H1 (cell line): ENCODE results near the gene TSPEAR. TPM values are rescaled to one million over a fixed set of nuclear protein-coding genes. Genes with fewer than 3 reads are reported as not detected.
A peak's percentile ranks its signal among the peaks of the same experiment; 100 is the strongest.

Experiments used
- CTCF ChIA-PET: fragments of 300-600 bp; sonication (Branson Sonifier 250); formaldehyde crosslinking; loops from one replicate; lab custom pipeline; 2021; ENCODE audit not compliant: partially characterized antibody; lab: Charles Lee
- POLR2A ChIA-PET: fragments of 300-600 bp; sonication (Branson Sonifier 250); formaldehyde crosslinking; loops from one replicate; lab custom pipeline; 2021; ENCODE audit warnings: inconsistent platforms; ENCODE audit not compliant: partially characterized antibody; lab: Charles Lee
- DNase-seq, 2 experiments: peaks; one replicate each; pipeline versions ENCODE4 v3.0.0 to v3.0.0-alpha.2; 2010 to 2022; ENCODE audit warnings: low spot score in 2 of 2, low read depth in 1 of 2, mixed read lengths in 1 of 2
- FAIRE-seq: peaks from 2 replicates; lab custom pipeline; 2011; peaks lifted over from hg19 to GRCh38; lab: Jason Lieb, UNC
- H2AFZ ChIP-seq: 2 replicates; pipeline ENCODE4 v1.8.1; 2012; ENCODE audit warnings: low read length, inconsistent platforms
- H2AK5ac ChIP-seq: 2 replicates; pipeline ENCODE4 v1.6.1; 2013; ENCODE audit warnings: low read depth, low read length
- H2BK120ac ChIP-seq: replicated peaks from 2 replicates; pipeline ENCODE3; 2013; ENCODE audit warnings: low read depth, low read length, inconsistent platforms
- H2BK12ac ChIP-seq: 2 replicates; pipeline ENCODE4 v1.6.1; 2013; ENCODE audit warnings: low read depth, low read length
- H2BK15ac ChIP-seq: 2 replicates; pipeline ENCODE4 v1.6.1; 2013; ENCODE audit warnings: low read length
- H2BK20ac ChIP-seq: 2 replicates; pipeline ENCODE4 v1.6.1; 2013; ENCODE audit warnings: low read length
- H2BK5ac ChIP-seq: 2 replicates; pipeline ENCODE4 v1.6.1; 2013; ENCODE audit warnings: low read depth, low read length
- H3K14ac ChIP-seq: 2 replicates; pipeline ENCODE4 v1.6.1; 2013; ENCODE audit warnings: inconsistent platforms; ENCODE audit not compliant: insufficient read length
- H3K18ac ChIP-seq: 2 replicates; pipeline ENCODE4 v1.6.1; 2013; ENCODE audit warnings: low read length; ENCODE audit errors: extremely low read depth
- H3K23ac ChIP-seq: 2 replicates; pipeline ENCODE4 v1.6.1; 2013; ENCODE audit warnings: inconsistent platforms; ENCODE audit not compliant: insufficient read length
- H3K23me2 ChIP-seq: 2 replicates; pipeline ENCODE4 v1.6.1; 2013; ENCODE audit warnings: low read depth, low read length
- H3K27ac ChIP-seq: 2 replicates; pipeline ENCODE4 v1.6.1; 2011; ENCODE audit warnings: low read depth, low read length, inconsistent platforms
- H3K27me3 ChIP-seq, 4 experiments: replicated peaks in 1 of 4; 1 replicate in 1 of 4; 2 replicates in 3 of 4; pipeline versions ENCODE4 v1.6.1 to v1.8.1; 2011 to 2013; ENCODE audit warnings: low read length in 3 of 4, mild to moderate bottlenecking in 3 of 4, inconsistent platforms in 2 of 4, mixed read lengths in 2 of 4, moderate library complexity in 1 of 4; ENCODE audit not compliant: control insufficient read depth in 3 of 4, insufficient read depth in 3 of 4; ENCODE audit errors: extremely low read depth in 1 of 4
- H3K36me3 ChIP-seq, 4 experiments: 2 replicates each; pipeline versions ENCODE4 v1.6.1 to v1.8.1; 2011 to 2013; ENCODE audit warnings: mild to moderate bottlenecking in 4 of 4, low read length in 3 of 4, moderate library complexity in 2 of 4, control low read depth in 1 of 4, inconsistent platforms in 1 of 4; ENCODE audit not compliant: insufficient read depth in 4 of 4, control insufficient read depth in 2 of 4
- H3K4ac ChIP-seq: replicated peaks from 2 replicates; pipeline ENCODE3; 2013; ENCODE audit warnings: low read length, low read depth, mixed read lengths, inconsistent platforms; ENCODE audit not compliant: insufficient read length
- H3K4me1 ChIP-seq, 4 experiments: replicated peaks in 1 of 4; 1 replicate in 1 of 4; 2 replicates in 3 of 4; pipeline versions ENCODE4 v1.6.1 to v1.8.1; 2011 to 2013; ENCODE audit warnings: low read length in 3 of 4, inconsistent platforms in 2 of 4, mixed read lengths in 1 of 4; ENCODE audit not compliant: insufficient read depth in 4 of 4, control insufficient read depth in 3 of 4
- H3K4me2 ChIP-seq, 2 experiments: 2 replicates each; pipeline versions ENCODE4 v1.6.1 to v1.8.1; 2011 to 2013; ENCODE audit warnings: low read depth in 2 of 2, low read length in 2 of 2, control low read depth in 1 of 2, inconsistent platforms in 1 of 2, mild to moderate bottlenecking in 1 of 2; ENCODE audit not compliant: insufficient read depth in 1 of 2
- H3K4me3 ChIP-seq, 4 experiments: fragments of 200-600, 300-600 bp in 1 of 4; sonication (generic), shearing (Covaris generic), sonication (Bioruptor Twin) in 1 of 4; 2 replicates each; pipeline versions ENCODE4 v1.5.1 to v1.8.1; 2011 to 2016; ENCODE audit warnings: low read length in 4 of 4, low read depth in 3 of 4, control low read depth in 2 of 4, inconsistent platforms in 2 of 4, mild to moderate bottlenecking in 2 of 4, mixed read lengths in 1 of 4, moderate library complexity in 1 of 4; ENCODE audit not compliant: insufficient read depth in 2 of 4; ENCODE audit errors: extremely low read depth in 1 of 4
- H3K56ac ChIP-seq: replicated peaks from 2 replicates; pipeline ENCODE3; 2013; ENCODE audit warnings: low read depth, mild to moderate bottlenecking, mixed read lengths, low read length, inconsistent platforms; ENCODE audit not compliant: insufficient read length
- H3K79me1 ChIP-seq: 2 replicates; pipeline ENCODE4 v1.6.1; 2013; ENCODE audit warnings: low read depth, low read length, control low read depth
- H3K79me2 ChIP-seq, 2 experiments: 2 replicates each; pipeline versions ENCODE4 v1.6.1 to v1.8.1; 2012 to 2013; ENCODE audit warnings: low read length in 2 of 2, mild to moderate bottlenecking in 2 of 2, inconsistent platforms in 1 of 2; ENCODE audit not compliant: insufficient read depth in 2 of 2, control insufficient read depth in 1 of 2
- H3K9ac ChIP-seq, 4 experiments: replicated peaks in 1 of 4; 1 replicate in 1 of 4; 2 replicates in 3 of 4; pipeline versions ENCODE4 v1.6.1 to v1.8.1; 2011 to 2013; ENCODE audit warnings: low read depth in 3 of 4, low read length in 3 of 4, control low read depth in 2 of 4, mild to moderate bottlenecking in 2 of 4, moderate library complexity in 2 of 4, inconsistent platforms in 1 of 4; ENCODE audit errors: extremely low read depth in 1 of 4
- H3K9me3 ChIP-seq, 2 experiments: 2 replicates each; pipeline versions ENCODE4 v1.6.1 to v1.8.1; 2012 to 2013; ENCODE audit warnings: mild to moderate bottlenecking in 2 of 2, moderate library complexity in 2 of 2, control low read depth in 1 of 2, inconsistent platforms in 1 of 2, low read depth in 1 of 2, low read length in 1 of 2, mixed read lengths in 1 of 2; ENCODE audit not compliant: insufficient read depth in 2 of 2
- H4K20me1 ChIP-seq, 2 experiments: replicated peaks in 1 of 2; 2 replicates each; pipeline versions ENCODE3 to v1.8.1; 2011 to 2013; ENCODE audit warnings: inconsistent platforms in 2 of 2, low read length in 2 of 2, mild to moderate bottlenecking in 1 of 2; ENCODE audit not compliant: insufficient read depth in 2 of 2, control insufficient read depth in 1 of 2
- H4K5ac ChIP-seq: 2 replicates; pipeline ENCODE4 v1.6.1; 2013; ENCODE audit warnings: low read length, low read depth, mixed read lengths, inconsistent platforms; ENCODE audit not compliant: insufficient read length
- H4K8ac ChIP-seq: 2 replicates; pipeline ENCODE4 v1.8.0; 2013; ENCODE audit warnings: mild to moderate bottlenecking, moderate library complexity, low read length, inconsistent platforms; ENCODE audit not compliant: insufficient read depth; ENCODE audit errors: extremely low read depth
- H4K91ac ChIP-seq: replicated peaks from 2 replicates; pipeline ENCODE3; 2013; ENCODE audit warnings: low read length, mixed read lengths, inconsistent platforms; ENCODE audit not compliant: insufficient read length
- ATF2 ChIP-seq: IDR thresholded peaks from 2 replicates; pipeline ENCODE4 v1.6.1; 2012; ENCODE audit warnings: low read length, inconsistent platforms
- CTBP2 ChIP-seq: IDR thresholded peaks from 2 replicates; pipeline ENCODE4 v1.7.0; 2011; ENCODE audit warnings: borderline replicate concordance, mild to moderate bottlenecking, moderate library complexity, mixed read lengths, low read length; ENCODE audit not compliant: insufficient read depth, insufficient read length
- E2F6 ChIP-seq: IDR thresholded peaks from 2 replicates; pipeline ENCODE4 v1.6.1; 2012; ENCODE audit warnings: inconsistent platforms
- MAX ChIP-seq: IDR thresholded peaks from 2 replicates; pipeline ENCODE4 v1.6.1; 2012; ENCODE audit warnings: inconsistent platforms
- RAD21 ChIP-seq, 2 experiments: IDR thresholded peaks in 1 of 2; conservative IDR thresholded peaks in 1 of 2; 2 replicates each; pipeline ENCODE4 v1.6.1; 2011; ENCODE audit warnings: low read depth in 2 of 2, low read length in 2 of 2, improper control_type of control experiment in 1 of 2, inconsistent platforms in 1 of 2, mild to moderate bottlenecking in 1 of 2, moderate library complexity in 1 of 2
- RBBP5 ChIP-seq: IDR thresholded peaks from 2 replicates; pipeline ENCODE4 v1.7.1; 2012; ENCODE audit warnings: low read depth, mild to moderate bottlenecking, inconsistent platforms, low read length, moderate library complexity, borderline replicate concordance
- RFX5 ChIP-seq: IDR thresholded peaks from 2 replicates; pipeline ENCODE4 v1.6.1; 2011; ENCODE audit warnings: low read depth, low read length, improper control_type of control experiment, borderline replicate concordance
- SRF ChIP-seq: IDR thresholded peaks from 2 replicates; pipeline ENCODE4 v1.6.1; 2011; ENCODE audit warnings: mild to moderate bottlenecking, low read depth, low read length, moderate library complexity
- WGBS, 2 experiments: shearing (Covaris generic) in 1 of 2; methylation state at CpG; one replicate each; pipeline versions ENCODE4 v1.1.6 to v1.1.7; 2013 to 2015; ENCODE audit warnings: low lambda C conversion rate in 2 of 2, mixed read lengths in 2 of 2, inconsistent platforms in 1 of 2, low coverage in 1 of 2, missing lambda C conversion rate in 1 of 2; ENCODE audit not compliant: insufficient replicate concordance in 2 of 2, insufficient coverage in 1 of 2, insufficient read length in 1 of 2; ENCODE audit errors: extremely low coverage in 1 of 2, missing lambda C conversion rate in 1 of 2; 5-methylcytosine and 5-hydroxymethylcytosine counted together
- polyA plus RNA-seq, 7 experiments: library from polyadenylated mRNA; depleted of rRNA in 3 of 7; stranded (reverse) in 5 of 7; unstranded in 2 of 7; fragments of >200 nt in 5 of 7; fragments of 200-250 nt in 2 of 7; gene quantifications; 1 replicate in 5 of 7; 2 replicates in 1 of 7; 4 replicates in 1 of 7; pipeline versions ENCODE4 v1.2.1 to v1.2.3, GENCODE V29; 2011 to 2013; ENCODE audit warnings: missing spikeins in 2 of 7, mixed read lengths in 2 of 7
- total RNA-seq: library from RNA; stranded (reverse); fragmentation: NEBNext Ultra II Directional; extraction: Animal tissue kit (Norgen Biotek cat#: 25700); gene quantifications from 2 replicates; pipeline ENCODE4 v1.2.1, GENCODE V29; 2021

TSPEAR gene
- total and polyA plus RNA-seq, 2 of the 8 experiments (the other 6 are each of a cell fraction or from before 2014, with no cell fraction given) = 0.58 to 0.89 TPM

GRCh38 chr21:44752671-44753235 is 41.4 kb upstream of the TSPEAR start:
- ChIA-PET CTCF (interaction anchor here (0.8 to 2.6 kb wide), 12 partner anchors 10 to 265 kb away, joined by 3 to 14 read pairs (median 4); no protein-coding TSS in a partner anchor), POLR2A (interaction anchor here (1.1 to 1.8 kb wide), 2 partner anchors 30 to 170 kb away, joined by 3 to 4 read pairs; no protein-coding TSS in a partner anchor)
- Histone ChIP-seq H3K23me2 (0 out of 2 replicates have a peak, but pooled peaks cover 4% of the 10 kb centered on the region), H3K4me3 (no peak overlapping the region), H3K56ac (no peak overlapping the region), H2BK15ac (peak overlapping the region; percentile 100), H4K5ac (peak overlapping the region; percentile 44), H2AK5ac (peak overlapping the region; percentile 61), H2BK5ac (peak overlapping the region; percentile 76; the same call in 1 of the 2 replicates), H2AFZ (no peak overlapping the region), H3K14ac (no peak overlapping the region), H3K9me3 (no peaks in the 10 kb centered on the region; a peak in 1 of 4 replicates), H3K4ac (peak overlapping the region; percentile 92), H4K8ac (no peak overlapping the region), H4K20me1 (peaks cover 0 to 3% of the 10 kb centered on the region in 2 experiments), H3K79me1 (no peaks in the 10 kb centered on the region), H3K23ac (no peak overlapping the region), H2BK20ac (peak overlapping the region; percentile 96), H3K36me3 (no peaks in the 10 kb centered on the region), H4K91ac (peak overlapping the region; percentile 97), H3K4me2 (no peak overlapping the region), H3K18ac (peak overlapping the region; percentile 72), H3K9ac (no peak overlapping the region), H3K79me2 (no peaks in the 10 kb centered on the region), H3K27ac (no peak overlapping the region), H2BK120ac (peak overlapping the region; percentile 10), H3K4me1 (peaks cover 0 to 33% (median 18%) of the 10 kb centered on the region in 4 experiments; a peak in 6 of 7 replicates), H2BK12ac (peak overlapping the region; percentile 82; the same call in 1 of the 2 replicates), H3K27me3 (0 out of 7 replicates have a peak, but pooled peaks cover 0 to 7% (median under 1%) of the 10 kb centered on the region in 4 experiments)
- WGBS, 2 experiments = 84% methylated on average over 11 of the region's 11 CpGs; no CpG with 5 or more reads in 1 of the 2 experiments
- DNase-seq = no peak
- FAIRE-seq = no peak
- TF ChIP-seq RBBP5 = no peak
- no peak for TF ChIP-seq SRF
- TF ChIP-seq CTBP2 = no peak
- TF ChIP-seq RFX5 = no peak
- TF ChIP-seq MAX = 0 out of 2 replicates have a peak, but pooled peaks have one; percentile 12
- no peak for TF ChIP-seq ATF2
- TF ChIP-seq E2F6 = peak; percentile 23; the same call in 1 of the 2 replicates
- peak in 1 of 2 experiments; percentile 6; a peak in 1 of 4 replicates for TF ChIP-seq RAD21 (IDR thresholded peaks at IDR 0.05 in 1 of 2, conservative IDR thresholded peaks at IDR 0.05 in 1 of 2; ENCODE audit: low read depth in 2 of 2, low read length in 2 of 2)
